ENCODE results near the gene NDUFA12. TPM values are rescaled to one million over a fixed set of nuclear protein-coding genes. Genes with fewer than 3 reads are reported as not detected.

The NDUFA12 gene
- total RNA-seq, 1 experiment from 2014 or later, result 130 TPM

DNA sequence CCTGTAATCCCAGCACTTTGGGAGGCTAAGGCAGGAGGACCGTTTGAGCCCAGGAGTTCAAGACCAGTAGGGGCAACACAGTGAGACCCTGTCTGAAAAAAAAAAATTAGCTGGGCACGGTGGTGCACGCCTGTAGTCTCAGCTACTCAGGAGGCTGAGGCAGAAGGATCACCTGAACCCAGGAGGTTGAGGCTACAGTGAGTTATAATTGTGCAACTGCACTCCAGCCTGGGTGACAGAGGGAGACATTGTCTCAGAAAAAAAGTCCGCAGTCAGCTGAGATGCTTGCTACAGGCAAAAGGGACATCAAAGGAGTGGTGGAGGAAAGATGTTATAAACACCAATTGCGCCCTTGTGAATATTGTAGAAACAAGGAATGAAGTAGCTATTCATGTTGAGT is 77.8 kb downstream of the NDUFA12 start:
- POLR2A ChIA-PET (ENCODE audit: unreplicated experiment), result no interaction called here
- H3K9me3 ChIP-seq (ENCODE audit: low read length), result no peaks in the 10 kb centered on the region
- no peaks in the 10 kb centered on the region for H3K27me3 ChIP-seq (ENCODE audit: low read length)
- no peak overlapping the region for H3K9ac ChIP-seq (ENCODE audit: low read length)
- no peaks in the 10 kb centered on the region for H4K20me1 ChIP-seq (ENCODE audit: low read length)
- no peak overlapping the region for H2AFZ ChIP-seq (ENCODE audit: low read length)
- intact Hi-C loops (cut with micrococcal nuclease), result no loop called here
- BruUV-seq (replicated peaks), result no TSS peak
- H3K36me3 ChIP-seq (ENCODE audit: low read depth, low read length), result no peaks in the 10 kb centered on the region
- no peak for DNase-seq
- no peak overlapping the region for H3K27ac ChIP-seq (ENCODE audit: low read length)
- H3K79me2 ChIP-seq (ENCODE audit: low read length), result no peaks in the 10 kb centered on the region
- H3K4me2 ChIP-seq (ENCODE audit: low read length), result no peak overlapping the region
- H3F3A ChIP-seq (ENCODE audit: low read length, unreplicated experiment), result no peaks in the 10 kb centered on the region
- no peaks in the 10 kb centered on the region for H3K4me1 ChIP-seq (ENCODE audit: insufficient read depth, low read length)
- H3K4me3 ChIP-seq (ENCODE audit: low read length), result no peak overlapping the region
- H3K9me2 ChIP-seq (replicated peaks; ENCODE audit: low read length), result no peaks in the 10 kb centered on the region
- no peak for ATAC-seq
- TF ChIP-seq EZH2phosphoT487 (IDR thresholded peaks at IDR 0.05; ENCODE audit: borderline replicate concordance, low read length) (no peak), EZH2 (IDR thresholded peaks at IDR 0.05; ENCODE audit: low read length, unreplicated experiment) (no peak)
- TF ChIP-seq, protein P1, sequence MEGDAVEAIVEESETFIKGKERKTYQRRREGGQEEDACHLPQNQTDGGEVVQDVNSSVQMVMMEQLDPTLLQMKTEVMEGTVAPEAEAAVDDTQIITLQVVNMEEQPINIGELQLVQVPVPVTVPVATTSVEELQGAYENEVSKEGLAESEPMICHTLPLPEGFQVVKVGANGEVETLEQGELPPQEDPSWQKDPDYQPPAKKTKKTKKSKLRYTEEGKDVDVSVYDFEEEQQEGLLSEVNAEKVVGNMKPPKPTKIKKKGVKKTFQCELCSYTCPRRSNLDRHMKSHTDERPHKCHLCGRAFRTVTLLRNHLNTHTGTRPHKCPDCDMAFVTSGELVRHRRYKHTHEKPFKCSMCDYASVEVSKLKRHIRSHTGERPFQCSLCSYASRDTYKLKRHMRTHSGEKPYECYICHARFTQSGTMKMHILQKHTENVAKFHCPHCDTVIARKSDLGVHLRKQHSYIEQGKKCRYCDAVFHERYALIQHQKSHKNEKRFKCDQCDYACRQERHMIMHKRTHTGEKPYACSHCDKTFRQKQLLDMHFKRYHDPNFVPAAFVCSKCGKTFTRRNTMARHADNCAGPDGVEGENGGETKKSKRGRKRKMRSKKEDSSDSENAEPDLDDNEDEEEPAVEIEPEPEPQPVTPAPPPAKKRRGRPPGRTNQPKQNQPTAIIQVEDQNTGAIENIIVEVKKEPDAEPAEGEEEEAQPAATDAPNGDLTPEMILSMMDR (conservative IDR thresholded peaks at IDR 0.05; ENCODE audit: low read depth, low read length), result no peak
- CTCF ChIA-PET, result no interaction called here

DNA sequence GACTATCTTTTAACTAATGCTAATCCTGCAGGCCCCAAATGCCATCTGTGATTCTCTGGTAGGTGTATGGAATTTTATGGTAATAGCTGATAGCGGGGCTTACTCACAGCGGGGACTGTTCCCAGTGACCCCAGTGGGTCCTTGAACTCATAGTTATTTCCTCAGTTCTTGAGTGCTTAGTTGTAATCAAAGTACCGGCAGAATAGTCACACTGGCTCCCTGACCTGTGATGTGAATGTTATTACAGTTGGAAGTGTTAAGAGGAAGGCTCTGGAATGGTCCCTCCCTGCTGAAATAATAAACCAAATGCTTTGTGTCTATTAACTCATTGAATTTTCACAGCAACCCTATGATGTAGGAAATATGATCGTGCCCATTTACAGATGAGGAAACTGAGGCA is 78.3 kb downstream of the NDUFA12 start:
- H3K27ac ChIP-seq (ENCODE audit: low read length), result no peak overlapping the region
- DNase-seq (no peak), ATAC-seq (no peak)
- H3K9me2 ChIP-seq (replicated peaks; ENCODE audit: low read length), result no peaks in the 10 kb centered on the region
- H3F3A ChIP-seq (ENCODE audit: low read length, unreplicated experiment), result no peaks in the 10 kb centered on the region
- no peak overlapping the region for H3K4me3 ChIP-seq (ENCODE audit: low read length)
- CTCF ChIA-PET, result no interaction called here
- no TSS peak for BruUV-seq (replicated peaks)
- H3K79me2 ChIP-seq (ENCODE audit: low read length), result no peaks in the 10 kb centered on the region
- POLR2A ChIA-PET (ENCODE audit: unreplicated experiment), result no interaction called here
- H3K27me3 ChIP-seq (ENCODE audit: low read length), result no peaks in the 10 kb centered on the region
- intact Hi-C loops (cut with micrococcal nuclease), result no loop called here
- TF ChIP-seq EZH2 (IDR thresholded peaks at IDR 0.05; ENCODE audit: low read length, unreplicated experiment) (no peak), EZH2phosphoT487 (IDR thresholded peaks at IDR 0.05; ENCODE audit: borderline replicate concordance, low read length) (no peak)
- TF ChIP-seq, protein P1 (conservative IDR thresholded peaks at IDR 0.05; ENCODE audit: low read depth, low read length), result no peak
- H3K9me3 ChIP-seq (ENCODE audit: low read length), result no peaks in the 10 kb centered on the region
- no peak overlapping the region for H3K4me2 ChIP-seq (ENCODE audit: low read length)
- H4K20me1 ChIP-seq (ENCODE audit: low read length), result no peaks in the 10 kb centered on the region
- H2AFZ ChIP-seq (ENCODE audit: low read length), result no peak overlapping the region
- no peak overlapping the region for H3K9ac ChIP-seq (ENCODE audit: low read length)
- no peaks in the 10 kb centered on the region for H3K4me1 ChIP-seq (ENCODE audit: insufficient read depth, low read length)
- H3K36me3 ChIP-seq (ENCODE audit: low read depth, low read length), result no peaks in the 10 kb centered on the region

DNA sequence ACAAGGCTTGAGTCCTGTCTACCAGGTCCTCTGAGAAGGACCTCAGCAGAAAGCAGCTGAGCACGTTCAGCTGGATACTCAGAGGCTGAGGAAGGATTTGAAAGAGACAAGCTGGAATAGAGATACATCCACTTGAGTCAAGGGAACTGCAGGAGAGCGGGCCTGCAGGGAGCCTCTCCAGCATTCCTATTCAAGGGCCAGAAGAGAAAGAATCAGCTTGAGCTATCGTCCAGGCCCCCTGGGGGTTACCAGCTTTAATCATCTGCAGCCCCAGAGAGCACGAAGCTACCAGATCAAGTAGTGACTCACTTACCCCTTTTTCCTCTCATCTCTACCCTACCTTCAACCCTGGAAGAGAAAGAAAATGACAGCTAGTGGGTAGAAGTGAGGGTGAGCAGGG is 80.9 kb downstream of the NDUFA12 start:
- H3K9me2 ChIP-seq (replicated peaks; ENCODE audit: low read length), result no peaks in the 10 kb centered on the region
- no peaks in the 10 kb centered on the region for H3K79me2 ChIP-seq (ENCODE audit: low read length)
- H3K4me1 ChIP-seq (ENCODE audit: insufficient read depth, low read length), result no peaks in the 10 kb centered on the region
- H3F3A ChIP-seq (ENCODE audit: low read length, unreplicated experiment), result no peaks in the 10 kb centered on the region
- no peak for DNase-seq
- ATAC-seq, result no peak
- intact Hi-C loops (cut with micrococcal nuclease), result no loop called here
- ChIA-PET CTCF (no interaction called here), POLR2A (ENCODE audit: unreplicated experiment) (no interaction called here)
- no peaks in the 10 kb centered on the region for H4K20me1 ChIP-seq (ENCODE audit: low read length)
- no peak overlapping the region for H3K27ac ChIP-seq (ENCODE audit: low read length)
- no peaks in the 10 kb centered on the region for H3K36me3 ChIP-seq (ENCODE audit: low read depth, low read length)
- H3K9me3 ChIP-seq (ENCODE audit: low read length), result no peaks in the 10 kb centered on the region
- no TSS peak for BruUV-seq (replicated peaks)
- no peak overlapping the region for H3K4me2 ChIP-seq (ENCODE audit: low read length)
- H3K9ac ChIP-seq (ENCODE audit: low read length), result no peak overlapping the region
- no peaks in the 10 kb centered on the region for H3K27me3 ChIP-seq (ENCODE audit: low read length)
- TF ChIP-seq, protein P1 (conservative IDR thresholded peaks at IDR 0.05; ENCODE audit: low read depth, low read length), result no peak
- TF ChIP-seq EZH2 (IDR thresholded peaks at IDR 0.05; ENCODE audit: low read length, unreplicated experiment), result no peak
- no peak for TF ChIP-seq EZH2phosphoT487 (IDR thresholded peaks at IDR 0.05; ENCODE audit: borderline replicate concordance, low read length)
- no peak overlapping the region for H2AFZ ChIP-seq (ENCODE audit: low read length)
- no peak overlapping the region for H3K4me3 ChIP-seq (ENCODE audit: low read length)

Other genes with a start within 250 kb of the NDUFA12 start
- gene NR2C1, start 69.9 kb upstream of the NDUFA12 start, total RNA-seq (2014; rRNA removed), result 31.6 and 43.7 TPM in 2 replicates
- gene FGD6, start 213.8 kb upstream of the NDUFA12 start, total RNA-seq (2014; rRNA removed), result 14.2 and 14.3 TPM in 2 replicates
- 83.6 and 85.9 TPM in 2 replicates for gene VEZT, start 214.1 kb upstream of the NDUFA12 start, total RNA-seq (2014; rRNA removed)

All from PC-3 (cell line).